CD4-positive, CD25-positive, alpha-beta regulatory T cell (primary cell): ENCODE data around the gene GLRA1. TPM values are rescaled to one million over a fixed set of nuclear protein-coding genes. Genes with fewer than 3 reads are reported as not detected.

Experiments
- ATAC-seq, 2 donors: fragments of 150-1000 bp; cut with Tn5 transposase; one replicate each; pipeline ENCODE4 v1.10.0; 2021; ENCODE audit warnings: low read depth in 2 of 2, moderate number of reproducible peaks in 2 of 2, moderate library complexity in 1 of 2
- DNase-seq, 3 donors: peaks; one replicate each; pipeline versions ENCODE4 v3.0.0 to v3.0.0-alpha.2; 2012 to 2022; ENCODE audit warnings: mixed read lengths in 1 of 3
- H3K27ac ChIP-seq: one replicate; pipeline ENCODE4 v1.7.0; 2013; ENCODE audit warnings: mild to moderate bottlenecking, low read length; ENCODE audit not compliant: insufficient read depth, poor library complexity, severe bottlenecking
- H3K27me3 ChIP-seq: one replicate; pipeline ENCODE4 v1.7.0; 2013; ENCODE audit warnings: low read length; ENCODE audit not compliant: control insufficient read depth, insufficient read depth
- H3K36me3 ChIP-seq: one replicate; pipeline ENCODE4 v1.7.0; 2013; ENCODE audit warnings: mild to moderate bottlenecking, low read length, moderate library complexity; ENCODE audit not compliant: control insufficient read depth, insufficient read depth
- H3K4me1 ChIP-seq: 2 replicates; pipeline ENCODE4 v1.7.0; 2013; ENCODE audit warnings: mild to moderate bottlenecking, low read length; ENCODE audit not compliant: insufficient read depth, control insufficient read depth, poor library complexity, severe bottlenecking
- H3K4me3 ChIP-seq: one replicate; pipeline ENCODE4 v1.7.0; 2013; ENCODE audit warnings: low read depth, mild to moderate bottlenecking, low read length, moderate library complexity
- H3K9me3 ChIP-seq, 2 experiments: 1 replicate in 1 of 2; 2 replicates in 1 of 2; pipeline ENCODE4 v1.7.0; 2013; ENCODE audit warnings: low read length in 2 of 2, mild to moderate bottlenecking in 1 of 2, moderate library complexity in 1 of 2; ENCODE audit not compliant: control insufficient read depth in 2 of 2
- H3K27ac Mint-ChIP-seq, 3 donors: one replicate each; pipeline ENCODE4 v1.8.0; 2020 to 2022; ENCODE audit warnings: mild to moderate bottlenecking in 3 of 3, mixed read lengths in 3 of 3, moderate library complexity in 2 of 3
- H3K27me3 Mint-ChIP-seq: one replicate; pipeline ENCODE4 v1.8.0; 2022; ENCODE audit warnings: mild to moderate bottlenecking, mixed read lengths
- H3K36me3 Mint-ChIP-seq: one replicate; pipeline ENCODE4 v1.8.0; 2020; ENCODE audit warnings: mixed read lengths
- H3K4me1 Mint-ChIP-seq, 4 donors: one replicate each; pipeline ENCODE4 v1.8.0; 2020 to 2022; ENCODE audit warnings: mixed read lengths in 4 of 4, mild to moderate bottlenecking in 1 of 4
- H3K4me3 Mint-ChIP-seq, 4 donors: one replicate each; pipeline ENCODE4 v1.8.0; 2020 to 2022; ENCODE audit warnings: mild to moderate bottlenecking in 4 of 4, mixed read lengths in 4 of 4, moderate library complexity in 3 of 4
- H3K9me3 Mint-ChIP-seq, 7 donors: one replicate each; pipeline ENCODE4 v1.8.0; 2020 to 2022; ENCODE audit warnings: mixed read lengths in 7 of 7, mild to moderate bottlenecking in 3 of 7, moderate library complexity in 2 of 7
- polyA plus RNA-seq, 4 donors: library from polyadenylated mRNA; unstranded; fragments of 300-500 nt; fragmentation: Illumina TruSeq; gene quantifications; one replicate each; pipeline ENCODE4 v1.2.3, GENCODE V29; 2021
- total RNA-seq: library from RNA; stranded (reverse); gene quantifications from one replicate; pipeline ENCODE4 v1.2.3, GENCODE V29; 2022

GLRA1 gene
- total and polyA plus RNA-seq, 5 donors from 2014 or later, result not detected

- H3K9me3 Mint-ChIP-seq, result peaks cover 0 to 12% (median 2%) of the 10 kb centered on the region in 7 donors
- Histone ChIP-seq H3K9me3 (no peaks in the 10 kb centered on the region), H3K4me1 (no peaks in the 10 kb centered on the region), H3K36me3 (no peaks in the 10 kb centered on the region), H3K27me3 (peaks cover 3% of the 10 kb centered on the region), H3K27ac (no peak overlapping the region), H3K4me3 (no peak overlapping the region)
- DNase-seq (no peak), ATAC-seq (no peak)
- peaks cover 3% of the 10 kb centered on the region for H3K36me3 Mint-ChIP-seq
- peaks cover 0 to 6% (median 0%) of the 10 kb centered on the region in 4 donors for H3K4me1 Mint-ChIP-seq
- peaks cover 26% of the 10 kb centered on the region for H3K27me3 Mint-ChIP-seq
- H3K27ac Mint-ChIP-seq, result no peak overlapping the region
- H3K4me3 Mint-ChIP-seq, result no peak overlapping the region
Observed at GRCh38 chr5:151921916-151922315, 2.7 kb downstream of the GLRA1 start.

GRCh38 chr5:151917904-151918303 is 6.7 kb downstream of the GLRA1 start:
- Histone ChIP-seq H3K27ac (no peak overlapping the region), H3K9me3 (no peaks in the 10 kb centered on the region), H3K4me1 (no peaks in the 10 kb centered on the region), H3K4me3 (no peak overlapping the region), H3K27me3 (no peaks in the 10 kb centered on the region), H3K36me3 (no peaks in the 10 kb centered on the region)
- ATAC-seq (no peak), DNase-seq (no peak)
- Mint-ChIP-seq H3K4me3 (no peak overlapping the region), H3K4me1 (peaks cover 0 to 2% (median 0%) of the 10 kb centered on the region in 4 donors), H3K36me3 (peaks cover 3% of the 10 kb centered on the region), H3K27me3 (peaks cover 17% of the 10 kb centered on the region), H3K9me3 (peaks cover 0 to 6% (median 3%) of the 10 kb centered on the region in 7 donors), H3K27ac (no peak overlapping the region)

- no peak overlapping the region for H3K4me3 Mint-ChIP-seq
- DNase-seq (no peak), ATAC-seq (no peak)
Observed at GRCh38 chr5:151913425-151913824, 11.2 kb downstream of the GLRA1 start.

GRCh38 chr5:151912360-151912759 is 12.3 kb downstream of the GLRA1 start:
- Mint-ChIP-seq H3K4me3 (no peak overlapping the region), H3K4me1 (peaks cover 0 to 2% (median 0%) of the 10 kb centered on the region in 4 donors), H3K9me3 (peaks cover 0 to 3% (median 0%) of the 10 kb centered on the region in 7 donors), H3K27ac (no peak overlapping the region), H3K27me3 (peaks cover 14% of the 10 kb centered on the region), H3K36me3 (no peaks in the 10 kb centered on the region)
- Histone ChIP-seq H3K27ac (no peak overlapping the region), H3K9me3 (no peaks in the 10 kb centered on the region), H3K4me3 (no peak overlapping the region), H3K36me3 (no peaks in the 10 kb centered on the region), H3K4me1 (no peaks in the 10 kb centered on the region), H3K27me3 (peaks cover 4% of the 10 kb centered on the region)
- DNase-seq, result no peak
- ATAC-seq, result no peak

More at GRCh38 chr5:151913425-151913824, 11.2 kb downstream of the GLRA1 start:
- H3K36me3 Mint-ChIP-seq, result no peaks in the 10 kb centered on the region
- peaks cover 0 to 3% (median 0%) of the 10 kb centered on the region in 7 donors for H3K9me3 Mint-ChIP-seq
- peaks cover 0 to 2% (median 0%) of the 10 kb centered on the region in 4 donors for H3K4me1 Mint-ChIP-seq
- no peak overlapping the region for H3K4me3 ChIP-seq
- peaks cover 4% of the 10 kb centered on the region for H3K27me3 ChIP-seq
- H3K27me3 Mint-ChIP-seq, result peaks cover 14% of the 10 kb centered on the region
- no peaks in the 10 kb centered on the region for H3K36me3 ChIP-seq
- H3K4me1 ChIP-seq, result no peaks in the 10 kb centered on the region
- H3K27ac ChIP-seq, result no peak overlapping the region
- no peaks in the 10 kb centered on the region for H3K9me3 ChIP-seq
- H3K27ac Mint-ChIP-seq, result no peak overlapping the region

GRCh38 chr5:151911011-151911410 is 13.6 kb downstream of the GLRA1 start:
- Histone ChIP-seq H3K4me3 (no peak overlapping the region), H3K27ac (no peak overlapping the region), H3K4me1 (no peaks in the 10 kb centered on the region), H3K9me3 (no peaks in the 10 kb centered on the region), H3K36me3 (no peaks in the 10 kb centered on the region), H3K27me3 (peaks cover 4% of the 10 kb centered on the region)
- Mint-ChIP-seq H3K4me3 (no peak overlapping the region), H3K36me3 (no peaks in the 10 kb centered on the region), H3K27me3 (peaks cover 22% of the 10 kb centered on the region), H3K27ac (no peak overlapping the region), H3K9me3 (peaks cover 0 to 3% (median 0%) of the 10 kb centered on the region in 7 donors), H3K4me1 (peaks cover 0 to 2% (median 0%) of the 10 kb centered on the region in 4 donors)
- ATAC-seq (no peak), DNase-seq (no peak)

- Mint-ChIP-seq H3K27me3 (peaks cover 19% of the 10 kb centered on the region), H3K4me1 (peaks cover 0 to 2% (median 0%) of the 10 kb centered on the region in 4 donors), H3K36me3 (no peaks in the 10 kb centered on the region), H3K4me3 (no peak overlapping the region), H3K9me3 (peaks cover 0 to 3% (median 0%) of the 10 kb centered on the region in 7 donors), H3K27ac (no peak overlapping the region)
- DNase-seq, result no peak
- H3K9me3 ChIP-seq, result no peaks in the 10 kb centered on the region
- H3K27me3 ChIP-seq, result peaks cover 9% of the 10 kb centered on the region
- ATAC-seq, result no peak
- no peaks in the 10 kb centered on the region for H3K36me3 ChIP-seq
- H3K4me1 ChIP-seq, result no peaks in the 10 kb centered on the region
- no peak overlapping the region for H3K4me3 ChIP-seq
- no peak overlapping the region for H3K27ac ChIP-seq
Observed at GRCh38 chr5:151909628-151910027, 15.0 kb downstream of the GLRA1 start.

- H3K36me3 Mint-ChIP-seq, result no peaks in the 10 kb centered on the region
Observed at GRCh38 chr5:151906246-151906645, 18.4 kb downstream of the GLRA1 start.

GRCh38 chr5:151905557-151905961 is 19.1 kb downstream of the GLRA1 start:
- H3K9me3 ChIP-seq, result no peaks in the 10 kb centered on the region
- ATAC-seq, result no peak
- H3K27ac Mint-ChIP-seq, result no peak overlapping the region

More at GRCh38 chr5:151906246-151906645, 18.4 kb downstream of the GLRA1 start:
- H3K36me3 ChIP-seq, result no peaks in the 10 kb centered on the region
- Mint-ChIP-seq H3K4me3 (no peak overlapping the region), H3K9me3 (peaks cover 0 to 3% (median 0%) of the 10 kb centered on the region in 7 donors), H3K27ac (no peak overlapping the region), H3K27me3 (peaks cover 26% of the 10 kb centered on the region), H3K4me1 (no peaks in the 10 kb centered on the region)
- ATAC-seq, result no peak
- peaks cover 7% of the 10 kb centered on the region for H3K27me3 ChIP-seq
- H3K9me3 ChIP-seq, result no peaks in the 10 kb centered on the region
- DNase-seq, result no peak
- no peak overlapping the region for H3K4me3 ChIP-seq
- no peaks in the 10 kb centered on the region for H3K4me1 ChIP-seq
- no peak overlapping the region for H3K27ac ChIP-seq

More at GRCh38 chr5:151905557-151905961, 19.1 kb downstream of the GLRA1 start:
- H3K27me3 Mint-ChIP-seq, result peaks cover 29% of the 10 kb centered on the region
- H3K4me3 Mint-ChIP-seq, result no peak overlapping the region
- Histone ChIP-seq H3K4me3 (no peak overlapping the region), H3K36me3 (no peaks in the 10 kb centered on the region), H3K27ac (no peak overlapping the region), H3K4me1 (no peaks in the 10 kb centered on the region), H3K27me3 (peaks cover 7% of the 10 kb centered on the region)
- no peaks in the 10 kb centered on the region for H3K36me3 Mint-ChIP-seq
- H3K4me1 Mint-ChIP-seq, result no peaks in the 10 kb centered on the region
- DNase-seq, result no peak
- H3K9me3 Mint-ChIP-seq, result peaks cover 0 to 2% (median 0%) of the 10 kb centered on the region in 7 donors
